GM20431 (cell line): ENCODE results near the gene ACAD11.
"Not testable (repeated sequence)": the region's sequence is repeated elsewhere in the genome, so short reads cannot be mapped to it uniquely, and the experiment has no call there.

Experiments
- in situ Hi-C: fragments of 300-500 bp; cut with MseI, MboI; formaldehyde crosslinking; loops from one replicate; pipeline ENCODE4 v1.15.0; 2020; ENCODE audit warnings: low sequenced_read_pairs; ENCODE audit not compliant: unreplicated experiment

Gene ACAD11

DNA sequence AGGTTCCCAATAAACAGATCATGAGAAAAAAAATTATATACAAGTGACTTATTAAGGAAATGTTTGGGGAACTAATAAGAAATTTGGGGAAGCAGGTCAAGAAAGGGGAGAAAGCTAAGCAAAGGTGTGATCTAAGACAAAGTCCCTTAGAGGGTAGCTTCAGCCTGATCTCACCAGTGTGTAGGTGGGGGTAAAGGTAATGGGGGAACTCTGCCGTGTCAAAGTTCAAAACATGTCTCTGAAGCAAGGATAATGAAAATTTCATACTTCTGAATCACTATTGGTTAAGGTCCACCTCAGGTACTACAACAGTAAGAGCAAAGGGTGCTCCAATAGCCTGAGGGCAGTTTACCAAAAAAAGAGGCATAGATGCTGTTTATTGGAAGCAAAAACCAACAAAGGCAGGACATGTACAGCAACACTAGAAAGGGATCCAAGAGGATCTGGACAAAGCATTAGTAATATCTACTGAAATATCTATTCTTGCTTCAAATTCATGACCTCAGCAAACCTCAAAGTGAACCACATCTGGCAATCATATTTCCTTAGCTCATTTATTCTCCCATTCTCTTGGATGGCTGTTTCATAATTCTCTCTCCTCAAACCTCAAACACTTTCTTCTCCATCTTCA is 6.9 kb downstream of the ACAD11 start:
- in situ Hi-C loops = no loop called here

DNA sequence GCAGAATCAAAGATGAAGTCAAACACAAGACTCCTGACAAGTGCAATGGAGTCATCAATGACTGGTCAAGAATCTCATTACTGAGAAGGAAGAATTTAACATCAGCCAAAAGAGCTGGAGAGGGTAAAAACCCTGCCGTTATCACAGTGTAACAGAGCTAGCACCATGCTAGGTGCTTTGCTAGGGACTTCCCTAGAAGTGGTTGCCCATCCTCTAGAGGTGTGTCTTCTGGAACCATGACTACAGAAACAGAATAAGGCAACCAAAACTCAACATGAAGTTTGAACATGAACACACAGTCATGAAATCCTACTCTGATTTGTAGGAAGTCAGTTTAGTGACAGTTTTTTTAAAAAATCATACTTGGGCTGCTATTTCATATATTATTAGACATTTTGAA is 9.5 kb downstream of the ACAD11 start:
- in situ Hi-C loops = no loop called here

DNA sequence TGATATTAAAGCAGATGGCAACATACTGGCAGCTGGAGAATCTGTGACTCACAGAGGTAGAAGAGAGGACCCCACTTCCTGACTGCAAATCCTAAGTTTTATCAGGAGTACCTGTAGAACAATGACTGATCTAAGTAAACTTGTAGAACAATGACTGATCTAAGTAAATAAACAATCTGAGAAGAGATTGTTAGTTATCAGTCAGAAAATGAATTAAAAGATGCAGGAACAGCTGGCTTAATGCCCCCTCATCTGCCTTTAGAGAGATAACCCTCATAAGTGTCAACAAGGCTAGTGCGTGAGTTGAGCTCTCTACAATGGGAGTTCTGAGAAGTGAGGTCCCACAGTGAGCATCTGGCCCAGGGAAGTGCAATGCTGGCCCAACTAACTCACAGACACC is 14.6 kb downstream of the ACAD11 start:
- in situ Hi-C loops = loop anchor here (10.0 kb wide), 1 partner anchor 110 kb away; no protein-coding TSS in a partner anchor

DNA sequence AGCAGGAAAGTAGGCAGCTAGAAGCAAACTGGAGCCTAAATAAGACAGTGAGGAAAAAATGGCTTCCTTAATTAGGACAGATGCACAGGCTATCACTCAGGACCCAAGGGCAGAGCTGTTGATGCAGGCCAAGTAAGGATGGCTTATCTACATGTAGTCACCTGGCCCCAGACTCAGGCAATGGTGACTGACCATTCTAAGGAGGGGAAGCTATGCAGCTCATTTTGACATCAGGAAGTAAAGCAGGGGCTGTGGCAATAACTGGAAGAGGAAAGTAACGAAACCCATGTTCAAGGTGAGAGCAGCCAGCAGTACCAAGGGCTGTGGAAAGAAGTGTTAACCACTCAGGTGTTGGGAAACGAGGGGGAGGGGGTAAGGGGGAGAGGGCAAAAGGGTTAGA is 16.2 kb downstream of the ACAD11 start:
- in situ Hi-C loops = loop anchor here (10.0 kb wide), 1 partner anchor 109 kb away; no protein-coding TSS in a partner anchor

DNA sequence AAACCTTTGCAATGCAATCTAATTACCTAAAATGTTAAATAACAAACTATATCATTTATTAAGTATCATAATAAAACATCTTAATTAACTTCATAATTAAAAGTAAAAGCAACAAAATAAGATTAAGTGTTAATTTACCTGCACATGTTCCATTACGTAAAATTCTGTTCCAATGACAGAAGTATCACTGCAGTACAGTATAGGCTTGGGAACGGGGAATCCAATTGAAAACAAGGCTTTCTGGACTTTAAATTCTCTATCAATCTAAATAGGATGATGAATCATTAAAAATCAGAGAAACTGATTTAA is 17.1 kb downstream of the ACAD11 start:
- in situ Hi-C loops = loop anchor here (10.0 kb wide), 1 partner anchor 108 kb away; no protein-coding TSS in a partner anchor

DNA sequence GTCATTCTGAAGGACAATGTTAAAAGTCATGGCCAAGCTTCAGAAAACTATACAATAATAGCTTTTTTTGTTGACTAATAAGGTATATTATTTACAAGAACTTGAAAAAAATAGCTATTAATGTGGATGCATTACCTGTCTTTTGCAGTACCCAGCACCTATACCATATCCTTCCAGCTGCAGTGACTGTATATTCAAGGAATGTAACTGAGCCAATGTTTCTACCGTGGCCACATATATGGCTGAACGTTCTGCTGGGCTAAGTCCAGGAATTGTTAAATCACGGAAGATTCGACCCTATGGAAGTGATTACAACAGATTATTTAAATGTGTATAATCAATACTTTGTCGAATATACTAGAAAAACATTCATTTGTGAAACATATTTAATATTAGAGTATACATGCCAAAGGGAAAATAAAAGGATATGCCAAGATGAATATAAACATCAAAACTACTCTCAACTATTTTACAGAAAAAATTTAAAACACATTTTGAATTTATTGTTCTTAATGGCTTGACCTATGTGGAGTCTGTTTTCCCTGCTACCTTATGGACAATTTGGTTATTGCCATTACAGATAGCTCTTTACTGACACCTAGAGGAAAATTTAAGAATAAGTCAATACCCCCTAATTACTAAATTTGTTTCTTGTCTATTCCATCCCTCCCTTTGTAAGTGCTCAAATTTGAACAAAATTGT is 17.6 kb downstream of the ACAD11 start:
- in situ Hi-C loops = loop anchor here (10.0 kb wide), 1 partner anchor 107 kb away; no protein-coding TSS in a partner anchor

DNA sequence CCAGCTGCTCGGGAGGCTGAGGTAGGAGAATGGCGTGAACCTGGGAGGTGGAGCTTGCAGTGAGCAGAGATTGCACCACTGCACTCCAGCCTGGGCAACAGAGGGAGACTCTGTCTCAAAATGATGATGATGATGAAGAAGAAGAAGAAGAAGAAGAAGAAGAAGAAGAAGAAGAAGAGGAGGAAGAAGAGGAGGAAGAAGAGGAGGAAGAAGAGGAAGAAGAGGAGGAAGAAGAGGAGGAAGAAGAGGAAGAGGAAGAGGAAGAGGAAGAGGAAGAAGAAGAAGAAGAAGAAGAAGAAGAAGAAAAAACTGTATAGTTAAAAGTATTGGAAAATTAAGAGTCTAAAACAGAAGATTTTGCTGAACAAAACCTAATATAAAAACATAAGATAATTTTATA is 18.2 kb downstream of the ACAD11 start:
- in situ Hi-C loops = loop anchor here (10.0 kb wide), 1 partner anchor 107 kb away; no protein-coding TSS in a partner anchor

DNA sequence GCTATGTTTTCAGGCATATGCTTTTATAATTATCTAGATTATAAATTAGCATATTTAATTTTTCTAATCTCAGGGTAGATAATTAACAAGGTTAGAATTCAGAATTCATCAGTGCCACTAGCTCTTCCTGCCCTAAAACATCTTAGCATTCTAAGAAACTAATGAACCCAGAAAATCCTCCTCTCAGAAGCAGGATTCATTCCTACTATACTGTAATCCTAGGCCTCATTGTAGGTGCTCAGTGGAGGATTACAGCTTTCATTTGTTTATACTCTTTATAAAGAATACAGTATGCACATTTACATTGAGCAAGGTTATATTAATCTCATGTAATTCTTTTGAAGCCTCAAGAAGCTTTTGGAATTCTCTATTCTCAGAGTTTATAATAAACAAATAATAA is 20.9 kb downstream of the ACAD11 start:
- in situ Hi-C loops = no loop called here

DNA sequence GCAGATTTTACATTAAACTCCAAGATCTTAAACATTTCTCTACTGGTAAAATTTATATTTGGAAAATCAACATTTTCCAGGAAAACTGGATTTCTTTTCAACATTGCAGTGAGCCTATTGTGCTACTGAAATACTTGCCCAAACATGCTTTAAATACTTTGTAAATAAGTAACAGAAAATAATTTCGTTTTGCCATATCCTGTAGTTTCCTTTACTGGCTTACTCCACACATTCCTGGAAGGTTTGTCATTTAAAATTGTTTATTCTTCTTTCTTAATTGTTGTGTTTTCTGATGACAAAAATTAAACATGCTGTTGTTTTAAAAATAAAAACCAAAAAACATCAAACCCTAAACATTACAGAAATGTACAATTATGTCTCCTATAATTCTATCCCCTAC is 22.0 kb downstream of the ACAD11 start:
- in situ Hi-C loops = no loop called here

DNA sequence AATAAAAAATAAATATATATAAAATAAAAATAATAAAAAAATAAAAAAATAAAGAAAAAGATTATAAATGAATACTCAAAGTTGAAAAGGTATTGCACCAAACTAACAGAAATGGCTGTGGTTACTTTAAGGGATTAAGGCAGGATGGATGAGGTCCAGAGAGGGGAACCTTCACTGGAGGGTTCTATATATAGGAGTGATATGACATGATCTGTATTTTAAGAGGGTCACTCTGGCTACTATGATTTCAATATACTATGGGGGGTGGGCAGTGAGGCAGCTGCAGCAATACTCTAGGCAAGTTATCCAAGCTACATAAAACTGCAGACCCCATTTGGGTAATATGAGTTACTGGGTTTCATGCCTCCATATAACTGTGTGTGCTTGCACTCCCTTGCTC is 24.6 kb downstream of the ACAD11 start:
- in situ Hi-C loops = no loop called here

DNA sequence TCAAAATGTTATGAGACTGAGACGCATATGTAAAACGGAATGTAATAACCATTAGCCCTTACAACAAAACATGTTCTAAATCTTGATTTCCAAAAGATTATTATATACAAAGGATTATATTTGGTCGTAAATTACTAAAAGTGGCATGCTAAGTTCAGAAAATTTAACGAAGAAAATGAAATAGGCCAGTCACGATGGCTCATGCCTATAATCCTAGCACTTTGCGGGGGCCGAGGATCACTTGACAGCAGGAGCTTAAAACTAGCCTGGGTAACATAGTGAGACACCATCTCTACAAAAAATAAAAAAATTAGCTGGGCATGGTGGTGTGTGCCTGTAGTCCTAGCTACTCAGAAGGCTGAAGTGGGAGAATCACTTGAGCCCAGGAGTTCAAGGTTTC is 29.0 kb downstream of the ACAD11 start:
- in situ Hi-C loops = no loop called here

DNA sequence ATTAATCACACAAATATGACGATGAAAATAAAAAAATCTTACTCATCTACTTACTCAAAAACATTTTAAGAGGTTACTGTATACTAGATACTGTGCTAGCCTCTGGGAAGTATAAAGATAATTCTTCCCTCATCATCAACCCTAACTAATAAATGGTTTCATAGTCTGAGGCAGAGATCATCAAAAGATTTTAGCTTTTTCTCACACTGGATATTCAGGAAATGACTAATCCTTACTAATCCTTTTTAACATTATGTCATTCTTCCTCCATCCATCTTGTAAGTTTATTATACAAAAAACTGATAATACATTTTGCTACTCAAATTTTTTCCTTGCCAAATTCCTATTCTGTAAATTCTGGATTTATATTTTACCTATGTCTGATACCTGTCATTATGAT is 29.7 kb downstream of the ACAD11 start:
- in situ Hi-C loops = no loop called here

DNA sequence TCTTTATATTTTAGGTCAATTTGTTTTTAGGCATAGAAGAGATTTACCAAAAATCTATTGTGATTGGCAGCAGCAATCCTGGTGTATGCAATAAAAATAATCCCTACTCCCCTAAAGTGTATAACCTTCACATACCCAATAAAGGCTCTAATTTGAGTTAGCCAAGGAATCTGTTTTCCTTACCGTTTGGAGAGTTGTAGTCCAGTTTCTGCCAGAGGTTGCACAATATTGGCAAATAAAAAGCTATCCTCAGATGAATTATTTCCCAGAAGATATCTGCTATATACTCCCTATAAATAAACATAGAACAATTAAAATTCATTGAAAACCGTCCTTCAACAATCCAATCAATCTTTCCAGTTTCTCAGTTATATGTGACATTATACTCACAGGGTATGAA is 31.5 kb downstream of the ACAD11 start:
- in situ Hi-C loops = no loop called here

DNA sequence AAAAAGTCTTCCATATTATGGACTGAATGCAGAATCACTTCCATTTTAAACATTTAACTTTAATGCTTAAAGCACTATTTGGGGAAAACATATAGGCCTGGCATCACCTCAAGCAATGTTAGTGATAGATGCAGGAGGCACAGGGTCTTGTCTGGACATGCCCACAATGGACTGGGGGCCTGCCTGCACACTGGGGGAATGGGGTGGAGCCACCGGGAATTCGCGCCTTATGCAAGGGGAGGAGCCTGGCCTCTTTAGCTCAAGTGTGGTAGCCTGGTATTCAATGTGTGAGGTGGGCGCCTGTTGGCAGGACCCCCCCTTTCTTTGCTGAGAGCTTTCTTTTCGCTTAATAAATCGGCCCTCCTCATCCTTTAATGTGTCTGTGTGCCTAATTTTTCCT is 32.7 kb downstream of the ACAD11 start:
- in situ Hi-C loops = no loop called here

DNA sequence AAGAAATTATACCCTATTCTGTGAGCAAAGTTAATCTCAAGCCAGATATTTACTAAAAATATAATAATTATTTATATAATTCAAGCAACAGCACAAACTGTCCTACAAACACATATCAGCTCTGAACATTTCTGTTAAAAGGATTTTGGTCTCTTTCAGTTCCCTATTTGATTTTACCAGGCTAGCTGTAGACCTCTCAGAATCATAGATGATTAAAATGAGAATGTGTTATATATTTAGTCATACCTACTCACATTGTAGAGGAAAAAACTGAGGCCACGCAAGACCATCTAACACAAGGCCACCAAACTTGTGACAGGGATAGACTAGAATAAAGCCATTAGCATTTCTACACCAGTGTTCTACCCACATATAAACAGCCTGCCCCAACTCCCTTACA is 34.0 kb downstream of the ACAD11 start:
- in situ Hi-C loops = no loop called here

DNA sequence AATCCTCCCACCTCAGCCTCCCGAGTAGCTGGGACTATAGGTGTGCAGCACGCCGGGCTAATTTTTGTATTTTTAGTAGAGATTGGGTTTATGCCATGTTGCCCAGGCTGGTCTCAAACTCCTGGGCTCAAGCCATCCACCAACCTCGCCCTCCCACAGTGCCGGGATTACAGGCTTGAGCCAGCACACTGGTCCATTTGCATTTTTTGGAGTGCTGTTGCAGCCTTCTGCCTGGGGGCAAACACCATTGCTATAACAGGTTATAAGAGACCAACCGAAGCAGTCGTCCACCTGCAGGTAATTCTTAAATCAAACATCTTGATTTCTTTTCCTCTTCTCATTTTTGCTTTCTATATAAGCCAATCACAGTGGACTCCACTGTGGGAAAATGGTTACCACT is 34.8 kb downstream of the ACAD11 start:
- in situ Hi-C loops = no loop called here

DNA sequence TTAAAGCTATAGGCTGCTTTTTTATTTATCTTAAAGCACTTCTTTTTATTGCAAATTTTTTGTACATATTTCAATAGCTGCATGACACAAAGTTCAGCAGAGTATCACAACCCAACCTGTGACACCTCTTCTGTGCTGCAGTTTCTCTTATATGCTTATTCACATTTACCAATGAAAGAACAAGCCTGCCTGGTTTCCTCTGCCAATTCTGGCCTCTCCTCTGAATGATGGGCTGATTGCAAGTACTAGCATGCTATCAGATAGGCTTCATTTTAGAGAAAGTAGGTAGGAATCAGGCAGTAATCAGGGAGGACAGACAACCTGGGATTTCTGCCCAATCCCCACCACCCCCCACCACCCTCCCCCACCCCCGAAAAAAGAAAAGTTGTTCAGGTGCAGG is 36.0 kb downstream of the ACAD11 start:
- in situ Hi-C loops = no loop called here

DNA sequence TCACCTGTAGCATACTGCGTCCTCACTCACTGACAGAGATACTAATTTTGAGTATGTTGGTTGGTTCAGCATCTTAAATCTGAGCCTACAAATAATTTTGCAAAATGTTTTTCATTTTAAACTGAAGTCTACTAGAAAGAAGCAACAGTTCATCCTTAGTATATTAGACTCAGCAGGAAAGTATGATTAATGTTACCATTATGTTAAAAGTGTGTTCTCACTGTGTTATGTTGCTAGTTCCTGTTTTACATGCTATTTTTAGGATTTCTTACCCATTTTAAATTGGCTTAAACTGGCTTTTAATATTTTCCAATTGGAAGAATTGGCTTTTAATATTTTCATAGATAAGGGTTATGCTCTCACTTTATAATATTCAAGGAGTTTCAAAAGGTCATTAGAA is 36.8 kb downstream of the ACAD11 start:
- in situ Hi-C loops = no loop called here

DNA sequence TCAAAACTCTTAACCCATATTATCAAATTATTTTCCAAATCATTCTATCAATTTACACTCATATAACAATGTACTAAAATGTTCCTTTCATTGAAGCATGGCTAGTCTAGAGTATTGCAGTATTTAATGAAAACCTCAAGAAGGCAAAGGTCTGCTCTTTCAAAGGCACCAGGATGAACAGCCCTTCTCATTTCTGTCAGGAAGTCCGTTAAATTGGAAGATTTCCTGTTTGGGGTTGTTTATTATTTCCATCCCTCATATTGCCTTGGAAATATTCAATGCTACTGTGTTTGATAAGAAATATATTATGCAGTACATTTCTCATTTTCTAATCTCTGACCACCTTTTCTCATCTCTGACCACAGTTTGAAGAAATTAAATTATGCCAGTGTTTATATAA is 37.5 kb downstream of the ACAD11 start:
- in situ Hi-C loops = no loop called here

DNA sequence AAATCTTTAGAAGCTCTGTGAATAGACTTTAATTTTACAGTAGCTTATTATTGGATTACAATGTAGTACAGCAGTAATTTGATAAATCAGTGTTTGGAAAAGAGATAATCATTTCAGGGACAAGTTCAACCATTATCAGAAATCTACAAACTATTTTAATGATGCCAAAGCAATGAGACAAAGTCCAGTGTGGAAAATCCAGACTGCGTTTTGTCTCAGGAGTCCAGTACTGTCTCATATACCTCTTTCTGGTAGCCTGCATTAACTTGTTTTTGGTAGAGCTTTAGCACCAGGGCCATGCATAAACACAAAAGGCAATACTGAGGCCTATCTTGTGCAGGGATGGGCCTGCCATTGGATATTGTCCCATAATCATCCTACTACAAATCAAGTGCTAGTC is 42.8 kb downstream of the ACAD11 start:
- in situ Hi-C loops = no loop called here

DNA sequence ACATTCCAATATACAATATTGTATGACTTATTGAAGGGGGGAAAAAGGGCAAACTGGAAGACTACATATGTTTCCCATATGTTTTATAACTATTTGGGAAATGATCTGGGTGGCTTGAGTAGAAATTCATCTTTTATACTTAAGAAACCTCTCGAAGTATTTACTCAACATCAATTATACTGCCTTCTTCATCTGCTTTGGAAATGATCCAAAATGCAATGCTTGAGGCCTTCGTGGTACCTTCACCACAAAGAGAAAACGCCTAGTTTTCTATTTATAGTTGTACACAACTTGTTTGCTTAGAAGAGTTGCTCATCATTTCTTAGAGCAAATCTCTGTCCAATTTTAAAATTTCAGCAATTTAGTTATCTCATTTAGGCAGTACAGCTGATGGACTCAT is 43.7 kb downstream of the ACAD11 start:
- in situ Hi-C loops = no loop called here

DNA sequence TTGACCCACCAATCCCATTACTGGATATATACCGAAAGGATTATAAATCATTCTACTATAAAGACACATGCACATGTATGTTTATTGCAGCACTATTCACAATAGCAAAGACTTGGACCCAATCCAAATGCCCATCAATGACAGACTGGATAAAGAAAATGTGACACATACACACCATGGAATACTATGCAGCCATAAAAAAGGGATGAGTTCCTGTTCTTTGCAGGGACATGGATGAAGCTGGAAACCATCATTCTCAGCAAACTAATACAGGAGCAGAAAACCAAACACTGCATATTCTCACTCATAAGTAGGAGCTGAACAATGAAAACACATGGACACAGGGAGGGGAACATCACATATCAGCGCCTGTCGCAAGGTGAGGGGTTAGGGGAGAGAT is 44.3 kb downstream of the ACAD11 start:
- in situ Hi-C loops = not testable (repeated sequence)
